Panc1 (cell line): ENCODE data around the gene P2RX2. TPM values are rescaled to one million over a fixed set of nuclear protein-coding genes. Genes with fewer than 3 reads are reported as not detected.
A peak's percentile ranks its signal among the peaks of the same experiment; 100 is the strongest.

Source experiments
- ATAC-seq: fragments of 200-7000 bp; cut with Tn5 transposase; 2 replicates; pipeline ENCODE4 v1.9.1; 2020; ENCODE audit warnings: mild to moderate bottlenecking, moderate library complexity
- BruUV-seq: library from RNA; stranded (reverse); fragments of 400-500 nt; replicated peaks from 2 replicates; lab custom pipeline; 2021; lab: Mats Ljungman, UMichigan
- CTCF ChIA-PET: fragments of 300-600 bp; sonication (Branson Sonifier 250); formaldehyde crosslinking; loops from one replicate; lab custom pipeline; 2022; ENCODE audit warnings: antibody characterized with exemption; lab: Charles Lee
- POLR2A ChIA-PET: fragments of 300-600 bp; sonication (Branson Sonifier 250); formaldehyde crosslinking; loops from one replicate; lab custom pipeline; 2022; ENCODE audit warnings: antibody characterized with exemption; lab: Charles Lee
- DNase-seq: peaks from one replicate; pipeline ENCODE4 v3.0.0-alpha.2; 2010; ENCODE audit warnings: low read depth, low spot score
- H3K27ac ChIP-seq: 2 replicates; pipeline ENCODE4 v1.5.1; 2011; ENCODE audit warnings: mild to moderate bottlenecking, low read length, inconsistent platforms
- H3K27me3 ChIP-seq: fragments of 200-500 bp; sonication (Bioruptor generic); 2 replicates; pipeline ENCODE4 v1.6.0; 2014; ENCODE audit warnings: low read length, inconsistent platforms; ENCODE audit not compliant: control insufficient read depth, insufficient read depth
- H3K36me3 ChIP-seq: fragments of 200-500 bp; sonication (Bioruptor generic); 2 replicates; pipeline ENCODE4 v1.5.1; 2014; ENCODE audit warnings: inconsistent platforms, mild to moderate bottlenecking, low read length, moderate library complexity; ENCODE audit not compliant: control insufficient read depth, insufficient read depth
- H3K4me1 ChIP-seq: 2 replicates; pipeline ENCODE4 v1.5.1; 2011; ENCODE audit warnings: inconsistent platforms, mild to moderate bottlenecking, low read length, moderate library complexity; ENCODE audit not compliant: control insufficient read depth, insufficient read depth
- H3K4me3 ChIP-seq, 2 experiments: 2 replicates each; pipeline ENCODE4 v1.5.1; 2011 to 2012; ENCODE audit warnings: low read depth in 2 of 2, low read length in 2 of 2, mild to moderate bottlenecking in 2 of 2, inconsistent platforms in 1 of 2, moderate library complexity in 1 of 2
- H3K9me3 ChIP-seq: fragments of 200-500 bp; sonication (Bioruptor generic); 2 replicates; pipeline ENCODE4 v1.5.1; 2014; ENCODE audit warnings: low read depth, mild to moderate bottlenecking, inconsistent platforms, low read length, moderate library complexity; ENCODE audit not compliant: control insufficient read depth, insufficient read depth
- POLR2AphosphoS5 ChIP-seq: IDR thresholded peaks from 2 replicates; pipeline ENCODE4 v1.6.1; 2012; ENCODE audit warnings: mild to moderate bottlenecking, low read depth, low read length, moderate library complexity
- REST ChIP-seq, 2 experiments: IDR thresholded peaks; 2 replicates each; pipeline ENCODE4 v1.6.1; 2011 to 2012; ENCODE audit warnings: low read depth in 2 of 2, control low read depth in 1 of 2, low read length in 1 of 2, mild to moderate bottlenecking in 1 of 2, moderate library complexity in 1 of 2; ENCODE audit not compliant: insufficient read depth in 1 of 2
- SIN3A ChIP-seq: IDR thresholded peaks from 2 replicates; pipeline ENCODE4 v1.6.1; 2012; ENCODE audit warnings: low read depth, mild to moderate bottlenecking, low read length, moderate library complexity, borderline replicate concordance; ENCODE audit not compliant: insufficient read depth
- TCF7L2 ChIP-seq: IDR thresholded peaks from 2 replicates; pipeline ENCODE4 v1.6.1; 2011; ENCODE audit warnings: mild to moderate bottlenecking, low read depth, low read length, inconsistent platforms
- in situ Hi-C: cut with HindIII; loops from 2 replicates; pipeline ENCODE4 v1.10.0; 2016; ENCODE audit warnings: low sequenced_read_pairs, low pct_unique_long_range_greater_than_20kb
- intact Hi-C: fragments of 100-400 bp; cut with micrococcal nuclease; formaldehyde crosslinking; loops from one replicate; pipeline ENCODE4 v1.10.0; 2022; ENCODE audit not compliant: unreplicated experiment
- total RNA-seq: library from RNA; stranded (reverse); gene quantifications from one replicate; pipeline ENCODE4 v1.2.1, GENCODE V29; 2021; ENCODE audit not compliant: unreplicated experiment
- TF ChIP-seq, protein P1 (sequence below): fragments of 450-650 bp; IDR thresholded peaks from 2 replicates; pipeline ENCODE4 v1.5.1; 2017; ENCODE audit warnings: mild to moderate bottlenecking

P2RX2 gene
- total RNA-seq, 1 experiment from 2014 or later, result 1.2 TPM

DNA sequence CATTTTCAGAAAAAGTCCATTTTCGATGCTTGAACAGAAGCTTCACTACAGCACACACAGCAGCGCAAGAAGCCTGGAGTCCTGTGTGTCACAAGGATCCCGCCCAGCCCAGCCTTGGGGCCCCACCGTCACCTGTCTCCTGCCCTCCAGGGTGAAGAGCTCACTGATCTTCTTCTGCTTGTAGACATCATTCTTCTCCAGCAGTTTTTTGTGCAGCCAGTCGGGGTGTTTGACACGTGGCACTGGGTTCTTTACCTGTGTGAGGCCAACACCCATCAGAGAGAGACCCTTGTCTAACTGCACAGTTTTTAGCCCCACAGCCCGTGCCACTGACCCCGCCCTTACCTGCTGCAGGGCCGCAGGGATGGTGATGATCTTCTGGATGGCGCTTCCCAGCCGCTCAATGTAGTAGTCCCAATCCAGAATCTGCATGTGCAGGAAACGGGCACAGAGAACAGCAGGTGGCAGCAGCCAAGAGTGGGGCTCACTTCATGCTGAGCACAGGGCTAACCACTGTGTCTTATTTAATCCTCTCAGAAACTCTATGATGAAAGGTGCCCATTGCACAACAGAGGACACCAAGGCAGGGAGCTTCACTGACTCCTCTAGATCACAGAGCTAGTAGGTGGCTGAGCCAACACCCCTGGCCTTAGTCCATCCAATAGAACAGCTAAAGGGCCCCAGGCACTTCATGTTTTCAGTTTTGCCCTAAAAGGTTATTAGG, 38.6 kb downstream of the P2RX2 start:
- peaks cover 33% of the 10 kb centered on the region for H3K36me3 ChIP-seq
- H3K4me1 ChIP-seq, result no peaks in the 10 kb centered on the region
- H3K27me3 ChIP-seq, result no peaks in the 10 kb centered on the region
- no peak overlapping the region for H3K27ac ChIP-seq
- H3K4me3 ChIP-seq, result no peak overlapping the region
- ATAC-seq, result 0 out of 2 replicates have a peak, but pooled peaks have one; percentile 26
- ChIA-PET CTCF (interaction anchor here (0.6 kb wide), 1 partner anchor 49 kb away, joined by 8 read pairs; no protein-coding TSS in a partner anchor), POLR2A (no interaction called here)
- in situ Hi-C loops, result no loop called here
- H3K9me3 ChIP-seq, result no peaks in the 10 kb centered on the region
- no peak for DNase-seq
- TF ChIP-seq SIN3A (no peak), REST (IDR thresholded peaks at IDR 0.05; ENCODE audit: insufficient read depth in 1 of 2, low read depth in 2 of 2, low read length in 1 of 2) (no peak), POLR2AphosphoS5 (no peak), TCF7L2 (no peak)
- TF ChIP-seq, protein P1, sequence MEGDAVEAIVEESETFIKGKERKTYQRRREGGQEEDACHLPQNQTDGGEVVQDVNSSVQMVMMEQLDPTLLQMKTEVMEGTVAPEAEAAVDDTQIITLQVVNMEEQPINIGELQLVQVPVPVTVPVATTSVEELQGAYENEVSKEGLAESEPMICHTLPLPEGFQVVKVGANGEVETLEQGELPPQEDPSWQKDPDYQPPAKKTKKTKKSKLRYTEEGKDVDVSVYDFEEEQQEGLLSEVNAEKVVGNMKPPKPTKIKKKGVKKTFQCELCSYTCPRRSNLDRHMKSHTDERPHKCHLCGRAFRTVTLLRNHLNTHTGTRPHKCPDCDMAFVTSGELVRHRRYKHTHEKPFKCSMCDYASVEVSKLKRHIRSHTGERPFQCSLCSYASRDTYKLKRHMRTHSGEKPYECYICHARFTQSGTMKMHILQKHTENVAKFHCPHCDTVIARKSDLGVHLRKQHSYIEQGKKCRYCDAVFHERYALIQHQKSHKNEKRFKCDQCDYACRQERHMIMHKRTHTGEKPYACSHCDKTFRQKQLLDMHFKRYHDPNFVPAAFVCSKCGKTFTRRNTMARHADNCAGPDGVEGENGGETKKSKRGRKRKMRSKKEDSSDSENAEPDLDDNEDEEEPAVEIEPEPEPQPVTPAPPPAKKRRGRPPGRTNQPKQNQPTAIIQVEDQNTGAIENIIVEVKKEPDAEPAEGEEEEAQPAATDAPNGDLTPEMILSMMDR, result no peak
- intact Hi-C loops, result no loop called here
- no TSS peak for BruUV-seq

- H3K9me3 ChIP-seq, result no peaks in the 10 kb centered on the region
- DNase-seq (no peak), ATAC-seq (no peak)
- H3K27me3 ChIP-seq, result no peaks in the 10 kb centered on the region
- POLR2A ChIA-PET, result interaction anchor here (0.7 kb wide), 1 partner anchor 12 kb away, joined by 14 read pairs; no protein-coding TSS in a partner anchor
- no TSS peak for BruUV-seq
- no peak overlapping the region for H3K4me3 ChIP-seq
- no peak overlapping the region for H3K27ac ChIP-seq
- intact Hi-C loops, result no loop called here
- H3K4me1 ChIP-seq, result no peaks in the 10 kb centered on the region
- CTCF ChIA-PET, result no interaction called here
- TF ChIP-seq SIN3A (no peak), TCF7L2 (no peak), REST (IDR thresholded peaks at IDR 0.05; ENCODE audit: insufficient read depth in 1 of 2, low read depth in 2 of 2, low read length in 1 of 2) (no peak), POLR2AphosphoS5 (no peak)
- TF ChIP-seq, protein P1, result no peak
- in situ Hi-C loops, result no loop called here
- peaks cover 32% of the 10 kb centered on the region for H3K36me3 ChIP-seq
Observed at GRCh38 chr12:132658149-132658894, 39.7 kb downstream of the P2RX2 start.
